B cell (primary cell): Measurements from ENCODE around the gene RGPD6.
"Not testable (repeated sequence)": the region's sequence is repeated elsewhere in the genome, so short reads cannot be mapped to it uniquely, and the experiment has no call there.

ENCODE experiments used
- CTCF ChIP-seq: fragments of 200-600 bp; IDR thresholded peaks from one replicate; pipeline ENCODE4 v1.8.0; 2022; ENCODE audit warnings: antibody characterized with exemption, mild to moderate bottlenecking
- EZH2 ChIP-seq: IDR thresholded peaks from 2 replicates; pipeline ENCODE4 v1.6.1; 2012; ENCODE audit warnings: borderline replicate concordance, low read depth, mild to moderate bottlenecking, moderate library complexity, low read length; ENCODE audit not compliant: insufficient read depth, poor library complexity, severe bottlenecking

DNA sequence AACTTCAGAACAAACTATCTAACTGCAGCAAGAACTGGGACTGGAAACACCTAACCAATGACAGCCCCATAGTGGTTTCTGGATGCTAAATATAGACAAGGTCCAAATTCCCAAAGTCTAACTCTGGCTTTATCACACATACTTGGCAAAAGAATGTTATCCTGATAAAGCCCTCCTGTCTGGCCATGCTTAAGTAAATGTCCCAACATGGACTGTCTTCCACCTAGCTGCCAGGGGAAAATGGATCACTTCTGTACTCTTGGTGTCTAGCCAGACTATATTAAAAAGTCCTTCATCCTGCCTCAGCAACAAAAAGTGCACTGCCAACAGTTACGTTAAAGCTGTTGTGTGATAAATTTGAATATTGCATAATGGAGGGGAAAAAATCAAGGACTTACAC, 11.5 kb upstream of the RGPD6 start:
- TF ChIP-seq CTCF, EZH2: not testable (repeated sequence)
